ENCODE results near the gene CCDC91. TPM values are rescaled to one million over a fixed set of nuclear protein-coding genes. Genes with fewer than 3 reads are reported as not detected.
"Not testable (repeated sequence)": the region's sequence is repeated elsewhere in the genome, so short reads cannot be mapped to it uniquely, and the experiment has no call there.

The CCDC91 gene
- total RNA-seq, 6 donors from 2014 or later = 27.7 to 77.5 (median 30.2) TPM

- H3K36me3 ChIP-seq = no peaks in the 10 kb centered on the region
- TF ChIP-seq POLR2A (IDR thresholded peaks at IDR 0.05) (no peak), EP300 (IDR thresholded peaks at IDR 0.05) (no peak), POLR2AphosphoS5 (IDR thresholded peaks at IDR 0.05) (no peak), CTCF (IDR thresholded peaks at IDR 0.05) (no peak)
- 61 to 68% methylated on average over 2 of the region's 2 CpGs for WGBS, 2 donors
- no peak overlapping the region for H3K4me3 ChIP-seq
- peaks cover 0 to 4% (median 0%) of the 10 kb centered on the region in 4 donors for H3K9me3 ChIP-seq
- no peaks in the 10 kb centered on the region for H3K27me3 ChIP-seq
- peak overlapping the region in 1 of 4 donors; percentile 99 for H3K27ac ChIP-seq
- ATAC-seq (ENCODE audit: low FRiP score in 2 of 2) (no peak), DNase-seq (no peak)
- peaks cover 7 to 17% (median 8%) of the 10 kb centered on the region in 4 donors for H3K4me1 ChIP-seq
Observed at GRCh38 chr12:28192125-28192524, 1.9 kb downstream of the CCDC91 start.

GRCh38 chr12:28194621-28195020, 4.4 kb downstream of the CCDC91 start:
- peaks cover 7 to 16% (median 8%) of the 10 kb centered on the region in 4 donors for H3K4me1 ChIP-seq
- H3K4me3 ChIP-seq; H3K27me3 ChIP-seq; H3K27ac ChIP-seq; H3K36me3 ChIP-seq; ATAC-seq (ENCODE audit: low FRiP score in 2 of 2); DNase-seq; H3K9me3 ChIP-seq: not testable (repeated sequence)
- WGBS, 2 donors = 93 to 95% methylated on average over 12 of the region's 12 CpGs

- not testable (repeated sequence) for H3K36me3 ChIP-seq; H3K27me3 ChIP-seq; ATAC-seq (ENCODE audit: low FRiP score in 2 of 2); H3K9me3 ChIP-seq; H3K27ac ChIP-seq; H3K4me1 ChIP-seq; H3K4me3 ChIP-seq
- WGBS, 2 donors = 97% methylated on average over 14 of the region's 30 CpGs; no CpG with 5 or more reads in 1 of the 2 donors
- DNase-seq = peak in 1 of 2 donors; percentile 52
Observed at GRCh38 chr12:28201136-28201535, 10.9 kb downstream of the CCDC91 start.

- Histone ChIP-seq H3K9me3 (peaks cover 0 to 3% (median 0%) of the 10 kb centered on the region in 4 donors), H3K36me3 (no peaks in the 10 kb centered on the region), H3K27ac (no peak overlapping the region), H3K27me3 (no peaks in the 10 kb centered on the region), H3K4me1 (no peaks in the 10 kb centered on the region), H3K4me3 (no peak overlapping the region)
- TF ChIP-seq POLR2A (IDR thresholded peaks at IDR 0.05) = no peak
- no peak for TF ChIP-seq EP300 (IDR thresholded peaks at IDR 0.05)
- no peak for TF ChIP-seq POLR2AphosphoS5 (IDR thresholded peaks at IDR 0.05)
- no peak for TF ChIP-seq CTCF (IDR thresholded peaks at IDR 0.05)
- WGBS, 2 donors = 89% methylated on average over 1 of the region's 1 CpG
- DNase-seq (no peak), ATAC-seq (ENCODE audit: low FRiP score in 2 of 2) (no peak)
Observed at GRCh38 chr12:28202374-28203130, 12.3 kb downstream of the CCDC91 start.

GRCh38 chr12:28209782-28210181, 19.5 kb downstream of the CCDC91 start:
- H3K27me3 ChIP-seq = no peaks in the 10 kb centered on the region
- ATAC-seq (ENCODE audit: low FRiP score in 2 of 2) (no peak), DNase-seq (no peak)
- no peaks in the 10 kb centered on the region for H3K36me3 ChIP-seq
- WGBS, 2 donors = 46 to 100% methylated on average over 1 of the region's 1 CpG
- no peaks in the 10 kb centered on the region for H3K4me1 ChIP-seq
- no peak overlapping the region for H3K27ac ChIP-seq
- TF ChIP-seq POLR2A (IDR thresholded peaks at IDR 0.05) (no peak), CTCF (IDR thresholded peaks at IDR 0.05) (no peak), POLR2AphosphoS5 (IDR thresholded peaks at IDR 0.05) (no peak), EP300 (IDR thresholded peaks at IDR 0.05) (no peak)
- H3K9me3 ChIP-seq = peaks cover 0 to 4% (median 0%) of the 10 kb centered on the region in 4 donors
- no peak overlapping the region for H3K4me3 ChIP-seq

GRCh38 chr12:28212182-28212581, 21.9 kb downstream of the CCDC91 start:
- H3K9me3 ChIP-seq = peaks cover 0 to 4% (median 0%) of the 10 kb centered on the region in 4 donors
- DNase-seq = no peak
- no peaks in the 10 kb centered on the region for H3K27me3 ChIP-seq
- no peak overlapping the region for H3K4me3 ChIP-seq
- no peaks in the 10 kb centered on the region for H3K36me3 ChIP-seq
- TF ChIP-seq POLR2A (IDR thresholded peaks at IDR 0.05) = no peak
- TF ChIP-seq POLR2AphosphoS5 (IDR thresholded peaks at IDR 0.05) = no peak
- TF ChIP-seq EP300 (IDR thresholded peaks at IDR 0.05) = no peak
- TF ChIP-seq CTCF (IDR thresholded peaks at IDR 0.05) = no peak
- H3K27ac ChIP-seq = no peak overlapping the region
- no peaks in the 10 kb centered on the region for H3K4me1 ChIP-seq
- WGBS, 2 donors = 96% methylated on average over 3 of the region's 3 CpGs
- ATAC-seq (ENCODE audit: low FRiP score in 2 of 2) = no peak
